ENCODE results near the gene DCAF8.

DCAF8 gene

GRCh38 chr1:160204526-160205241 lies 57.7 kb downstream of the DCAF8 start:
- DNase-seq (ENCODE audit: low spot score) (no peak), ATAC-seq (ENCODE audit: low read depth) (no peak)
- Histone ChIP-seq H3K4me3 (ENCODE audit: severe bottlenecking) (peak overlapping the region; percentile 96), H3K36me3 (ENCODE audit: low read depth) (peaks cover 29% of the 10 kb centered on the region), H3K9me3 (ENCODE audit: severe bottlenecking) (no peaks in the 10 kb centered on the region), H3K27ac (ENCODE audit: poor library complexity, severe bottlenecking) (peak overlapping the region; percentile 67), H3K4me1 (ENCODE audit: insufficient read depth, poor library complexity, severe bottlenecking) (peaks cover 10% of the 10 kb centered on the region), H3K27me3 (ENCODE audit: insufficient read depth, poor library complexity, severe bottlenecking) (no peaks in the 10 kb centered on the region)
- TF ChIP-seq, protein P1, sequence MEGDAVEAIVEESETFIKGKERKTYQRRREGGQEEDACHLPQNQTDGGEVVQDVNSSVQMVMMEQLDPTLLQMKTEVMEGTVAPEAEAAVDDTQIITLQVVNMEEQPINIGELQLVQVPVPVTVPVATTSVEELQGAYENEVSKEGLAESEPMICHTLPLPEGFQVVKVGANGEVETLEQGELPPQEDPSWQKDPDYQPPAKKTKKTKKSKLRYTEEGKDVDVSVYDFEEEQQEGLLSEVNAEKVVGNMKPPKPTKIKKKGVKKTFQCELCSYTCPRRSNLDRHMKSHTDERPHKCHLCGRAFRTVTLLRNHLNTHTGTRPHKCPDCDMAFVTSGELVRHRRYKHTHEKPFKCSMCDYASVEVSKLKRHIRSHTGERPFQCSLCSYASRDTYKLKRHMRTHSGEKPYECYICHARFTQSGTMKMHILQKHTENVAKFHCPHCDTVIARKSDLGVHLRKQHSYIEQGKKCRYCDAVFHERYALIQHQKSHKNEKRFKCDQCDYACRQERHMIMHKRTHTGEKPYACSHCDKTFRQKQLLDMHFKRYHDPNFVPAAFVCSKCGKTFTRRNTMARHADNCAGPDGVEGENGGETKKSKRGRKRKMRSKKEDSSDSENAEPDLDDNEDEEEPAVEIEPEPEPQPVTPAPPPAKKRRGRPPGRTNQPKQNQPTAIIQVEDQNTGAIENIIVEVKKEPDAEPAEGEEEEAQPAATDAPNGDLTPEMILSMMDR (IDR thresholded peaks at IDR 0.05; ENCODE audit: poor library complexity, severe bottlenecking) = no peak

DNA sequence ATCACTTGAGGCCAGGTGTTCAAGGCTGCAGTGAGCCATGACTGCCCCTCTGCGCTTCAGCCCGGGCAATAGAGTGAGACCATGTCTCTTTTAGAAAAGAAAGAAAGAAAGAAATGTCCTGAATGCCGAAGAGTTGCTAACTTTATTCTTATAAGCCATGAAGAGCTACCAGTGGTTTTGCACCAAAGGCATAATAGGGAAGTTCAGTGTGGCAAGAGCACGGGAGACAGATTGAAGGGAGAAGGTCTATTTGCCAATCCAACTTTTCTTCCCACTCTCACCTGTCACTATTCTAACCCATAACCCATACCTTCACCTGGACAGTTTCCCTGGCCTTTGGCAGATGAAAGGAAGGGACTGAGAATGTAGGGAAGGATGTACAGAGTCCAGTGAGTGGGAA lies 61.6 kb downstream of the DCAF8 start:
- Histone ChIP-seq H3K27ac (ENCODE audit: poor library complexity, severe bottlenecking) (no peak overlapping the region), H3K4me3 (ENCODE audit: severe bottlenecking) (no peak overlapping the region), H3K4me1 (ENCODE audit: insufficient read depth, poor library complexity, severe bottlenecking) (peaks cover 4% of the 10 kb centered on the region), H3K36me3 (ENCODE audit: low read depth) (no peaks in the 10 kb centered on the region), H3K9me3 (ENCODE audit: severe bottlenecking) (no peaks in the 10 kb centered on the region), H3K27me3 (ENCODE audit: insufficient read depth, poor library complexity, severe bottlenecking) (no peaks in the 10 kb centered on the region)
- DNase-seq (ENCODE audit: low spot score) (no peak), ATAC-seq (ENCODE audit: low read depth) (no peak)
- TF ChIP-seq, protein P1 (IDR thresholded peaks at IDR 0.05; ENCODE audit: poor library complexity, severe bottlenecking) = no peak

DNA sequence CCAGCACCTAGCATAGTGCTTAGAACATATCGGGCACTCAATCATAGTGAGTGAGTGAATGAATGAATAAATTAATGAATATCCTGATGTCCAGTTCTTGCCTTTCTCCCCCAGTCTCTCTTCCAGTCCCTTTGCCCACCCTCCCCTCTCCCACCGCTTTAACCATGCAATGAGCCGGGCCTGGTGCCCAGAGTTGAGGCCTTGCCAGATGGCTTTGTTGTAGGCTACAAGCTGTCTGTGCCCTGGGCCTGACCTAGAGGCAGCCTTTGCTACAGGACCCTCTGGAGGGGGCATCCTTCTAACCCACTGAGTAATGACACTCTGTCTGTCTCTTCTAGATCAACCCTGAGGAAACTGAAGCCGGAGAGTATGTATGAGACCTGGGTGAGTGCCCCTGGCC lies 65.1 kb downstream of the DCAF8 start:
- Histone ChIP-seq H3K36me3 (ENCODE audit: low read depth) (no peaks in the 10 kb centered on the region), H3K9me3 (ENCODE audit: severe bottlenecking) (no peaks in the 10 kb centered on the region), H3K4me1 (ENCODE audit: insufficient read depth, poor library complexity, severe bottlenecking) (no peaks in the 10 kb centered on the region), H3K27ac (ENCODE audit: poor library complexity, severe bottlenecking) (no peak overlapping the region), H3K27me3 (ENCODE audit: insufficient read depth, poor library complexity, severe bottlenecking) (no peaks in the 10 kb centered on the region), H3K4me3 (ENCODE audit: severe bottlenecking) (no peak overlapping the region)
- TF ChIP-seq, protein P1 (IDR thresholded peaks at IDR 0.05; ENCODE audit: poor library complexity, severe bottlenecking) = no peak
- DNase-seq (ENCODE audit: low spot score) = no peak
- ATAC-seq (ENCODE audit: low read depth) = no peak

DNA sequence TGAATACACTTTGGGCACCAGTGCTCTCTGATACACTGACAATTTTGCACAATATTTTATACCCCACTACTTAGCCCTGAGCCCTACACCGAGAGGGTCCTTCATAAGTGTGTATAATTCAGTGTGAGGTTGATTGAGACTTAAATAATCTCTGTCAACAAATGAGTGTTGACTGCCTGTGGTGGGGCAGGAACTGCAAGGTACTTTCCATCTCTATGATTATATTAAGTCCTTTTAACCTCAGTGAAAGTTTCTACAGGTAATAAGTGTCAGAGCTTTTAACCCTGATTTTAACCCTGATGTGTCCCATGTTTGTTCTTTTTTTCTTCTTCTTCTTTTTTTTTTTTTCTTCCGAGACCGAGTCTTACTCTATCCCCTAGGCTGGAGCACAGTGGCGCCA lies 66.2 kb downstream of the DCAF8 start:
- H3K9me3 ChIP-seq (ENCODE audit: severe bottlenecking) = no peaks in the 10 kb centered on the region
- ATAC-seq (ENCODE audit: low read depth) (no peak), DNase-seq (ENCODE audit: low spot score) (no peak)
- no peaks in the 10 kb centered on the region for H3K4me1 ChIP-seq (ENCODE audit: insufficient read depth, poor library complexity, severe bottlenecking)
- H3K27ac ChIP-seq (ENCODE audit: poor library complexity, severe bottlenecking) = no peak overlapping the region
- H3K36me3 ChIP-seq (ENCODE audit: low read depth) = no peaks in the 10 kb centered on the region
- H3K27me3 ChIP-seq (ENCODE audit: insufficient read depth, poor library complexity, severe bottlenecking) = no peaks in the 10 kb centered on the region
- TF ChIP-seq, protein P1 (IDR thresholded peaks at IDR 0.05; ENCODE audit: poor library complexity, severe bottlenecking) = no peak
- no peak overlapping the region for H3K4me3 ChIP-seq (ENCODE audit: severe bottlenecking)

DNA sequence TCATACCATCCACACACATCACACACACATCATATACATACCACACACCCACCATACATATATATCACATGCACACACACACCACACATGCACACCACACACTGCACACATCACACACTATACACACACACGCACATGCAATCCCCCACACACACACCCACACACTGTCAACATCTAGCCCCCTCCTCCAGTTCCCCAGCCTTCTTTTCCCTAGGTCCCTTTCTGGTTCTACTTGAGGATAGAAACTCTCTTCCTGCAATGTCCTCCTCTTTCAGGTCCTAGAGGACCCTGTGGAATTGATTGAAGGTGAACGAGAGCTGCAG lies 67.7 kb downstream of the DCAF8 start:
- no peaks in the 10 kb centered on the region for H3K4me1 ChIP-seq (ENCODE audit: insufficient read depth, poor library complexity, severe bottlenecking)
- no peak overlapping the region for H3K4me3 ChIP-seq (ENCODE audit: severe bottlenecking)
- H3K27me3 ChIP-seq (ENCODE audit: insufficient read depth, poor library complexity, severe bottlenecking) = no peaks in the 10 kb centered on the region
- DNase-seq (ENCODE audit: low spot score) (no peak), ATAC-seq (ENCODE audit: low read depth) (no peak)
- H3K9me3 ChIP-seq (ENCODE audit: severe bottlenecking) = no peaks in the 10 kb centered on the region
- no peak overlapping the region for H3K27ac ChIP-seq (ENCODE audit: poor library complexity, severe bottlenecking)
- no peaks in the 10 kb centered on the region for H3K36me3 ChIP-seq (ENCODE audit: low read depth)
- TF ChIP-seq, protein P1 (IDR thresholded peaks at IDR 0.05; ENCODE audit: poor library complexity, severe bottlenecking) = no peak
